GM18870 (cell line): Measurements from ENCODE around the gene EEFSEC.

Source experiments
- ATAC-seq: cut with Tn5 transposase; IDR thresholded peaks from one replicate; pipeline ENCODE4 v1.9.1; 2021; ENCODE audit warnings: moderate library complexity; ENCODE audit not compliant: unreplicated experiment

The EEFSEC gene

GRCh38 chr3:128311441-128311844, 158.2 kb downstream of the EEFSEC start:
- ATAC-seq: no peak

GRCh38 chr3:128312271-128312670, 159.0 kb downstream of the EEFSEC start:
- no peak for ATAC-seq

DNA sequence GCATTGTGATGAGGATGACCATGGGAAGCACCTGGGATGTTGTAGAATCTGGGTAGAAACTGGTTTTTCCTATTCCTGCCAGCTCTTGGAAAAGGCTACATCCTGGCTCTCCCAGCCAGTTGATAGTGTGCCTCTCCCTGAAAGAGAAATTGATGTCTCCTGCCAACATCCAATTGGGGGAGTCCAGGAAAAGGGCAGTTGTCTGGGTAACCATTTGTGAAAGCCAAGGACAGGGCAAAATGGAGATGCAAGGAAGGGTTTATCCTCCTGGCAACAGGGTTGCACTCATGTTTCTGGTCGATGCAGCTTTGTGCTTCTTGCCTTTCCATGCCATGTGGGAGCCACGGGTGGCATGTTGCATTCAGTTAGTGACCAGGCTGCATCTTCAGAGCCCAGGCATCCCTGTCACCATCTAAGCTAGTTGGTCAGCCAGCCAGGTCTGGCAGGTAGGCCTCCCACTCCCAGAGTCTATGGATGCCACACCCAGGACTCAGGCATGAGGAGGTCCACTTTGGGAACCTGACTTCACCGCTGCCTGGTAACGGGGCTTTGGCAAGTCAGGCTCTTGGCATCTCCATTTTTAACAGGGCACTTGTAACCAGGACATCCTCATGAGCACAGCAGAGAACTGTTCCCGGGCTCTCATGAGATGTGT, 159.9 kb downstream of the EEFSEC start:
- no peak for ATAC-seq

DNA sequence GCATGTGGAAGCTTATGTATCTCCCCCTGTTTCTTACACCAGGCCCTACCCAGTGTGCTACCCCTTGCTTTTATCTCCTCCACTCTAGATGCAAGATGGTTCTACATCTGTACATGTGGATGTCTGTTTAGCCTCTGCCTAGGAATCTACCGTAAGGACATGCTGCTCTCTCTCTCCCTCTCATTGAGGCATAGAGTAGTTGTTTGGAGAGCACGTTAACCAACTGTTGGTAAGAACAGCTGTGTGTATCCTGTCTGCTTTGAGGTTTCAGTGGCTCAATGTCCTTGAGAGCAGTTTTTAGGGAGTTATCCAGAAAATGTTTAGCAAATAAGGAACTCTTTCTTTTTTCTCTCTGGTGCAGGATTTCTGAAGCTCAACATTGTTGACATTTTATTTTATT, 160.7 kb downstream of the EEFSEC start:
- ATAC-seq: no peak

DNA sequence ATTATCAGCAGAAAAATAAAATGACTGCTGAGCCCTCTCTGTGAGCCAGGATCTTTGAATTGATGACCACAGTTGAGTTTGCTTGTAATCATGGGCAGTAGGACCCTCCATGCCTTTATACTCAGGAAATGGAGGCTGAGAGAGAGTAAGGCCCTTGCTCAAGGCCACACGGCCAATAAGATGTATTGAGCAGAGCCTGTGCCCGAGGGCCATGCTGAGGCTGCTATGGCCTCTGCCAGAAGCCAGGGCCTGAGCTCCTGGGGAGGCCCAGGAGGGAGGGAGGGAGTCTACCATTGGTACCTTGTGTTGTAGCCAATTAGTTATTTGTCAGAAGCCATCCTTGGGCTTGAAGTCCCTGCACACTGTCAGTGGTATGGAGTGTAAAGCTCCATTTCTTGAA, 162.0 kb downstream of the EEFSEC start:
- no peak for ATAC-seq

DNA sequence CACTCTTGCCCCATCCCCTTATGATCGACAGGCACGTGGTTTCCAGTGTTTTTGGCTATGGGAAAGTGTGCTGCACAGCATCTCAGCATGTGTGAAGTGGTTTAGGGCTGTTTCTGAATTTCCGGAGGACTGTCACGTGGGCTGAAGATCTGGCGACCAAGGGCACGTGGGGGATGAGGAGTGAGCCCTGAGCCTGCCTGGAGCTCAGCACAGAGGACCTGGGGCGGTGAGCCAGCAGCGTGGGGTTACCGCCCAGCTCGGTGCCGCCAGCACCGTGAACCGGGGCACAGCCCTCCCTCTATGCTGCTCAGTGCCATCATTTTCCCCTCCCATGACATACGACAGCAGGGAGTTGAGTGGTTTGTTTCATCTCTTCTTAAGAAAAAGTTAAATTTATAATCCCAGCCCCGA, 163.2 kb downstream of the EEFSEC start:
- ATAC-seq: no peak

DNA sequence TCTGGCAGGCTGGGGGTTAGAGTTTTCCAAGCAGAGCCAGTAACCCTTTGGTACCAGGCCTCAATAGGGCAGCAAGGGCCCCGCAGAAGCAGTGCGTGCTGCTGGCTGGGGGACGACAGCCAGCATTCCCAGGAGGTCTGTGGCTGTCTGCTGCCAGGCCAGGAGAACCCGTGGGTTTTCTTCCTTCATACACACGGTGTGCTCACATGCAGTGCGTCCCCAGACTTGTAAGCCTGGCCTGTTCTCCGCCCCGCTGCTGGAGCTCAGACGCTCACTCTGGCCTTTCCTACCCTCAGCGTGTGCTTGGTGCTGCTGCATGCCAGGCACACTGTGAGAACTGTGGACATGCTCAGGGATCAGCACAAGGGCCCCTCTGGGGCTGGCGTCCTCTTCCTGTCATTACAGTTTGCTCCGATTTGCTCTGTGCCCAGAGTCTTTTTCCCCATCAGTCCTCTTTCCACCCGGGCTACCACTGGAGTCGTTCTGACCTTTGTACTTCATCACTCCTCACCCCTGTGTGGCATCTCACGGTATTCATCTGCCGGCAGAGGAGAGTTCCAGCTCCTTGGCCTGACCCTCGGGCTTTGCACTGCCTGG, 163.9 kb downstream of the EEFSEC start:
- no peak for ATAC-seq

DNA sequence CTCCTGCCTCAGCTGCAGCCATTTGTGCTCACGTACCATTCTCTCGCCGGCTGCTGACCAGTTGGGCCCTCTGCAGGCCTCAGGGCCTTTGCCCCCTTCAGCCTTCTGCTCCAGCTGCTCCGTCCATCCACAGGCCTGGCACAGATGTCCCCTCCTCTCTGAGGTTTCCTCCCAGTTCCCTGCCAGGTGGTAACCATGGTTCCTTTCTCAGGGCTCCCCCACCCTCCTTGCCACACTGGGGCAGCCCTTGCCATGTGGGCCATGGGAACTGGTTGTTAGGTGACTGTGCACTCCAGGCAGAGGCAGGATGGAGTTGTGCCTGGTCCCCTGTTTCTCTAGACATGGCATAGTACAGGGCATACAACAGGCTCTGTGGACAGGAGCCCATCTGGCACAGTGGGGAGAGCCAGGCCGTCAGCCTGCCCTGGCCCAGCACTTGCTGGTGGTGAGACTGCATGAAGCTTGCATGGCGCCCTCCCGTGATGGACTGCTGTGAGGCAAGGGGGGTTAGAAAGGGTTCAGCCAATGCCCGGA, 164.5 kb downstream of the EEFSEC start:
- ATAC-seq: no peak

DNA sequence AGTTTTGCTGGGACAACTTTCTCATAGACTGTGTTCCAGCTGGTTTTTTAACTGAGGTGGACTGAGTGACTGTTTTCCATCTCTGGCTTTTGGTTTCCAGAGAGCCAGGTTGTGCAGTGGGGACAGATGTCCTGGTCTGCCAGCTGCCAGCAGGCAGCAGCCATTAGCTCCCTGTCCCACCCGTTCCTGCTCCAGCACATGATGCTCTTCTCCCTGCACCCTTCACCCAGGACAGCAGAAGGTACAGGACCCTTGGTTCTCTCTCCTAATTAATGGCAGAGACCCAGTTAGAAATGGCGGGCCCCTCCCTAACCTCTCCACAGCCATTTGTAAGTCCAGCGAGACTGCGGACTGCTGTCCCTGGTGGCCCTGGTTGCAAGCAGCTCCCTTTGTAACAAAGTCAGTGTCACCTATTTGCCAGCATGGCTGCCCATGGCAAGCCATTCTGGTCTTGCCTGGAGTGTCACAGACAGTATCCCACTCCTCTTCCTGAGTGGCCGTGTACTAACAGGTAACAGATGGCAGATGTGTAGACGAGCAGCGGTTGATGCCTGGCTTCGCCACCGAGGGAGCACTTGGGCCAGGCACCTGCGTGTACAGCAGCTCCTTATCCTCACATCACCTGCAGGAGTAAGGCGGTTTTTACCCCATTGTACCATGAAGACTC, 165.1 kb downstream of the EEFSEC start:
- no peak for ATAC-seq

GRCh38 chr3:128319107-128319506, 165.8 kb downstream of the EEFSEC start:
- no peak for ATAC-seq

- no peak for ATAC-seq
These were observed 166.5 kb downstream of the EEFSEC start for GRCh38 chr3:128319741-128320141.

- ATAC-seq: no peak
These were observed 167.5 kb downstream of the EEFSEC start for GRCh38 chr3:128320551-128321340.

GRCh38 chr3:128321418-128321817, 168.1 kb downstream of the EEFSEC start:
- no peak for ATAC-seq

- ATAC-seq: no peak
These were observed 169.0 kb downstream of the EEFSEC start for GRCh38 chr3:128322030-128323022.

- no peak for ATAC-seq
These were observed 170.2 kb downstream of the EEFSEC start for GRCh38 chr3:128323206-128324081.

- no peak for ATAC-seq
These were observed 171.8 kb downstream of the EEFSEC start for GRCh38 chr3:128324911-128325592.

- ATAC-seq: no peak
These were observed 173.0 kb downstream of the EEFSEC start for GRCh38 chr3:128326051-128326823.

DNA sequence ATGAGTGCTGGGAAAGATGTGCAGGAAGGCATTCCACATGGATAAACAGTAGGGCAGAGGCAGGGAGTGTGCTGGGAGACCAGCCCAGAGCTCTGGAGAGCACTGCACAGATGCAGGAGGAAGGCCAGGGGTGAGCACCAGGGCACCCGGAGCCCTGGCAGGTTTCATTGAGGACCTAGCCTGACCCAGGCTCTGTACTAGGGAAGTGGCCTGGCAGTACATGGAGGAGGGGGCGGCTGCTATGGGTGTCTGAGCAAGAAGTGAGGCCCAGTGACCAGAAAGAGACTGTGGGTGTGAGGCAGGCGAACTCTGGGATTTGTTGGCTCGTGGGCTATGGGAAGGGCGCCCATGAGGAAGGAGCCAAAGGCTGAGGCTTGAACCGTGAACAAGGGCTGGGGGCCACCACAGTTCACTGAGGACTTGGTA, 174.3 kb downstream of the EEFSEC start:
- no peak for ATAC-seq
